NCI-H1930 (cell line): Measurements from ENCODE around the gene RGMA.
A peak's percentile ranks its signal among the peaks of the same experiment; 100 is the strongest.

Experiments used
- DNase-seq, 2 experiments: peaks; one replicate each; lab custom pipeline; 2025; lab: John Stamatoyannopoulos, UW

RGMA gene

GRCh38 chr15:93091465-93091864, 2.5 kb upstream of the RGMA start:
- DNase-seq: no peak

GRCh38 chr15:93089727-93090305, 805 bp upstream of the RGMA start:
- no peak for DNase-seq

GRCh38 chr15:93088200-93088980, 621 bp downstream of the RGMA start:
- no peak for DNase-seq

GRCh38 chr15:93087825-93088199, 1.2 kb downstream of the RGMA start:
- DNase-seq: peak; percentile 21 to 49

DNA sequence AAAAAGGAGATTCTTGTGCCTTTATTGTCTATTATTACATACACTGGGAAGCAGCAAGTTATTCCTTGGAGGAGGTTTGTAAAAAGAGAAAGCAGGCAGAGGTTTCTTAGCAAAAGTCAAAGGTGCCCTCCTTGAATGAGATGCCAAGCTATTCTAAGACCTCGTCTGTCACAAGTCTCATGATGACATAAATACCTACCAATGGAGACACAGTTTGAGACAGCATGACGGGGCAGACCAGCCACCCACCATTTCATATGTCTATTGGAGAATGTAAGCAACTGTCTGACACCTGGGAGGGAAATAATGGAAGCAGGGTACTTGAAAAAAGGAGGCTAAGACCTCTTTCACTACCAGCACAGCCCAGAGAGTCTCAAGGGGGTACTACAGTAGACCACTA, 2.2 kb downstream of the RGMA start:
- DNase-seq: no peak

DNA sequence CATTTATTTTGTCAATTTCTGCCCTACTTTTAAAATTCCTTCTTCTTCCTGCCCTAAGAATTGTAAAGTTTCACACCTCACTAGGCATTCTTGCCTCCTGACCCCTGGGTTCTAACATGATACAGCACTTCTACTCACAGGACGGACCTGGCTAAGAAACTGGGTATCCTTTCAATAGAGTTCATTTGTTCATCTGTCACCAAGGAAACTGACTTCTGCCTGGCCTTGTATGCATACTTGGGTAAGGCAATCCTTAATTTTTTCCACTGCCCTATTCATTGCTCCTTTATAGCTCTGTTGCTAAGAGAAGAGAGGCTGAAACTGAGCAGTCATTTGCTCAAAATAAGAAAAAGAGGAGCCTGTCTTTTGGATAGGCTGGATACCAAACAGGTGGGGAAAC, 3.3 kb downstream of the RGMA start:
- no peak for DNase-seq

GRCh38 chr15:93082861-93083260, 6.2 kb downstream of the RGMA start:
- DNase-seq: no peak

DNA sequence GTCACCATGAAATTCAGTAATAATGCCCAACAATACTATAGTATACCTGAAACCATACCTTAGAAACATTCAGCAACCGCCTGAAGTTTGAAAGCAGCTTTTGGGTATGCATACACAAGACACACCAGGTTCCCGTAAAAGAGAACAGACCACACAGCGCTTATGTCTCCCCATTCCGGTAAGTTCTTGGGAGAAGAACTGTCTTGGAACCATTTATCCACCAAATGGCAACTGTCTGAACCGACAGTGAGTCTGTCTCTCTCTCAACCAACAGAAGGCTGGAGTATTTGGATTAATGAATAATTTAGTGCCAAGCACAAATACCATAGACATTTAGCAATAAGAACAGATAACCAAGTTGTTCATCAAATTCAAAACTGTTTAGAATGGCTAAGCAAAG, 7.6 kb downstream of the RGMA start:
- DNase-seq: no peak

DNA sequence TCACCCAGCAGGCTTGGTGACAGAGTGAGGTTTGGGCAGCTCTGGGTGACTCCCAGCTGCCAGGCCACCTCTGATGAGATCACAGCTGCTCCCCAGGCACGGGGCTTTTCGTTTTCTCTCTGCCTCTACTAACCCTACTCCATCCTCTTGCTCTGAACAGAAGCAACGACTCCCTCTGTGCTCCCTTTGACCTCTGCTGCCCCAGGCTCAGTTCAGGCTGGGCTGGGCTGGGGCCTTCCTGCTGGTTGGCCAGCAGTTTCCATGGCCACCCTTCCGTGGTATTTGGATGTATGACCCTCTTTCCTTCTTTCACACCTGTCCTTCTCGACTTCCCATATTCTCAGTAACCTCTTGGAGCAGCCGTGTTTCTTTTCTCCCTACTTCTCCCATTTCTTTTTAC, 8.6 kb downstream of the RGMA start:
- DNase-seq: no peak

DNA sequence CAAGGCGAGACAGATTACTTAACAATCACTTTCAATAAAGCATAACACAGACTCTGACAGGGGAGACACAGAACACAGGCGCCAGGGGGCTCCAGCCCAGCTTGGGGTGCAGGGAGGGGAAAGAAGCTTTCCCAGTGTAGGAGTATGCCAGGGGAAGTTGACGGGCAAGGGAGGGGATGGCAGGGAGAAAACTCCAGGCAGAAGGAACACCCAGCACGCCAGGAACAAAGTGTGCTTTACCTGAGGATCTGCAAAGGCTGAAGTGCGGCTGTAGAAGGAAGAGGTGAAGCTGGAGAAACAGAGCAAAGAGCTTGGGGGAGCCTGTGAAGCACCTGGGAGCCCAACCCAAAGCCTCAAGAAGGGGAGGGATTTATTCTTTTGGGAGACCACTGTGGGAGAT, 12.1 kb downstream of the RGMA start:
- DNase-seq: no peak

DNA sequence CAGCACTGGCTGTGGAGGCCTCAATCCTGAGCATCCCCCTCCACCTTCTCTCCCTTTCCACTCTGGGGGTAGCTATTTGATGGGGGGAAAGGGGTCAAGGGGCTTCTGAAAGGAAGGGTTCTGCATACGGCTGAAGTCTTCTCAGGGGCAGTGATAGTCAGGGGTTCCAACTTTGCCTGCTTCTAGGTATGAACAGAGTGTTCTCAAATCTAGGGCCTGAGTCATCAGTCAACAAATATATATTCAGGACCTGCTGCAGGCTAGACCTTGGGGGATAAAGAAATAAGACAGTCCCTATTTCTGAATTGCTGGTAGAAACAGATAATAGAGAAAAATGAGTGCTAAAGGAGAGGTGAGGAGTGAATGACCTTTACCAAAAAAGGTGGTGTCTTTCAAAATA, 12.8 kb downstream of the RGMA start:
- no peak for DNase-seq

DNA sequence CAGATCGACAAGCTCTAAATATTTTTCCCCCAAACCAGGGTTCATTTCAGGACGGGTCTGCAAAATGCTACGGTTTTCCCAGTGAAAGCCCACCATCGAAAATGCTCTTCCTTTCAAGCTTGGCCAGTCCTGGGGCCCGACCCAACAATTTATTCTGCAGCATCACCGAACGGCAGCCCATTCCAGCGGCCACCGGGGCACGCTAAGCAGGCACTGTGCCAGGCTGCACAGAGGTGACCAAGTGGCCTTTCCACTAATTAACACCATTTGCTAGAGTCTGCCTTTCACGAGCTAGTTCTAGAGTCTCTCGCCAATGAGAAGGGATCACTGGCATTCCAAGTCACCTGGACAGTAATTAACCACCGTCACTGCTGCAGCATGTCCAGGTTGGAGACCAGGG, 14.4 kb downstream of the RGMA start:
- no peak for DNase-seq

DNA sequence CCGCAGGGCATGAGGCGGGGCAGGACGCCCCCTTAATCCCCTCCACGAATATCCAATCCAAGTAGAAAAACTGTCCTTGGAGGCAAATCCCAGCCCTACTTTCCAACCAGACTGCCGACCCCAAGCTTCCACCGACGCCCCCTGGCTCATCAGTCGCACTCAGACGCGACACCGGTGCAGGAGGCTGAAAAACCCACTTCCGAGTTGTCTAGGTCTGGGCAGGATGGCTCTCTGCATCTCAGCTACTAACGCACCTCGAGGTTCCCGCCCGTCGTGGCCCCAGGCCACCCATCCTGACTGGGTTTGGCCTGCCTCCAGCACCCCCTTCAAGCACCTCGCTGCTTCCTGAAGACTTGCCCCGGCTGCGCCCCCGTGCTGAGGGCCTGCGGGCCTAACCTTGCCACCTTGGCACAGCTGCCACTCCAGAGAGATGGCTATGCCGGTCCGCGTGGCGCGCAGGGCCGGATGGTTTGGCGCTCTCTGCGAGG, 15.5 kb downstream of the RGMA start:
- no peak for DNase-seq

DNA sequence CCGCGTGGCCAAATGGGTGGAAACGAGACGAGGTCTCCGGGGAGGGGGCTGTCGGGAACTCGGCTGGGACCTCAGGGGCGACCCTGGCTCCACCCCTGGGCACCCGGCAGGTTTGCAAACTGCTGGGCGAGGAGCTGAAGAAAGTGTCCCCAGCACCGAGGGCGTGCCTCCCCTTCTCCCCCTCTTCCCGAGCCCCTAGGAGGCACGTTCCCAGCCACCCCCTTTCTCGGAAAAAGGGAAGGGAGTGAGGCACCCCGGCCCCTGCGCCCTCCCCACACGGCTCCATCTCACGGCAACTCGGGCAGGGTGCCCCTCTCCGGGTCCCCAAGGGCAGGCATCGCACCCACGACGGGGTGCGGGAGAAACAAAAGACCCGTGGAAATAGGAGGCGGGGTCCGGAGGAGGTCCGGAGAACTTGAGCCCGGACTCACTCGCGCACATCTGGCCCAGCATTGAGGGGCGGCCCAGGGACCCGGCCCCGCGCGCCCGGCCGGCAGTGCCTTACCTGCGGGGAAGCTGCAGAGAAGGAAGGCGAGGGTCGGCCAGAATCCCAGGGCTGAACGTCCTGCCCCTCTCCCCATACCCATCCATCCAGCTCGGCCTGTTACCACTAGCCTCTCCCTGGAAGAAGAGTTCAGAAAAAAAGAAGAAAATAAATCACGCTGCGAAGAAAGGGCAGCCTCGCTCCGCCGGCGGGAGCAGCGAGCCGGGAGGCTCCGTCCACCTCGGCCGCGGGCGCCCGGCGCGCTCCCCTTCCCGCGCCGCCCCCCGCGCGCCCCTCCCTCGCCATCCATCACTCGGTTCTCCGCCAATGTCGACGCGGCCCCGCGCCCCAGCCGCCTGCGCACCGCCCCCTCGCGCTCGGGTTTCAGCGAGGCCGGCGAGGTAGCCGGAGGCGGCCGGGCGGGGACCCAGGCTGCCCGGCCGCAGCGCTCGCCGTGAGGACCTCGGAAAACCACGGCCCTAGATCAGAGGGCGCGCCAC, 16.3 kb downstream of the RGMA start:
- DNase-seq: peak; percentile 33 to 56

DNA sequence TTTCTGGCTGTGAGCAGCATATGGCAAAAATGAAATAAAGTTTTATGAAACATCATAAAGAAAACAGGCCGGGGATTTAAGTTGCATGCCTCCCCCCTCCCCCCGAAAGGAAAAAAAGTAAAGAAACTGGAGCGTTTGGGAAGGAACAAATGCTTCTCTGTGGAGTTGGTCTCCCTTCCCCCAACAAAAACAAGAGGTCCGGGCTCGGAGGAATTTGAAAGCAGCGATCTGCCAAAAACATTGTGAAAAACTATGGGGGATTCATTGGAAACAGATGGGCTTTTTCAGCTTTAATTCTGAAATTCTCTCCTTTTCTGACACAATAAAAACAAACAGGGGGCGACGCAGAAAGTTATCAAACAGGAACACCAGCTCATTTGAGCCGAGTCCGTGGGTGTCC, 17.0 kb downstream of the RGMA start:
- DNase-seq: no peak

DNA sequence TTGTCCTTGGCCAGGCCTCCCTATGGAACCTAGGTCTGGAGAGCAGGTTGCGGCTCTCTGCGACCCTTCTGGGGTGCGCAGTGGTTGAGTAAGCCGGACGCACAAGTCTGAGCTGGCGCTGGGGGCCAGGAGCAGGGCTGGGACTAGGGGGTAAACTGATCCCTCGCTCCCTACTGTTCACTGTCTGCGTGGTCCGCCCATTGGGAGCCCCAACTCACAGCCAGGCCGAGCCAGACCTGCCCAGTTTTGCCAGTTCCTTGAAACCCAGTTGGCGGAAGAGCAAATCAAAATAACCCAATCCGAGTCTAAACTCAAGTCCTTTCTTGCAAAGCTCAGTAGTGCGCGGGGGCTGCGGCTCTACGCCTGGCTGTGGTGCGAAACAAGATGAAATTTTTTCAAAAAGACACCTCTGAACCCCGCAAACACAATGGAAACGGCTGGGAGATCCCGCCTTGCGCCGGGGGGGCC, 17.5 kb downstream of the RGMA start:
- DNase-seq: no peak

GRCh38 chr15:93070551-93071296, 18.3 kb downstream of the RGMA start:
- DNase-seq: no peak

- no peak for DNase-seq
Observed at GRCh38 chr15:93070132-93070531, 18.9 kb downstream of the RGMA start.

DNA sequence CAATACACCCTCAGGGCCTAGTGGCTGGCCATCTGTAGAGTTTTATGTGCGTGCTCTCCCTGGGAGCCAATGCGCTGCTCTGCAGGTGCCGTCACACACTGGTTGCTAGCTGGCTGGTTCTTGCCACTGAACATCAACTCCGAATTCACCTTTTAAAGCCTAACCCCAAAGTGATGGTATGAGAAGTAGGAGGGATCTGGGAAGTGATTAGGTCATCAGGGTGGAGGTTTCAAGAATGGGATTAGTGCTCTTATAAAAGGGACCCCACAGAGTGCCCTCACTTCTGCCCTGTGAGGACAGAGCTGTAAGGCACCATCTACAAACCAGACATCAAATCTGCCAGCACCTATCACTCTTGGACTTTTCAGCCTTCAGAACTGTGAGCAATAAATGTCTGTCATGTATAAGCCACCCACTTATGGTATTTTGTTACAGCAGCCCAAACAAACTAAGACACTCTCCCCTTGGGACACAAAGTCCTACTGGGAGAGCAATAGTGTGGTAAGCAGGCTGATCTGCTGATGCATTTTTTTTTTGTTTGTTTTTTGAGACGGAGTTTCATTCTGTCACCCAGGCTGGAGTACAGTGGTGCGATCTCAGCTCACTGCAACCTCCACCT, 20.3 kb downstream of the RGMA start:
- DNase-seq: no peak

DNA sequence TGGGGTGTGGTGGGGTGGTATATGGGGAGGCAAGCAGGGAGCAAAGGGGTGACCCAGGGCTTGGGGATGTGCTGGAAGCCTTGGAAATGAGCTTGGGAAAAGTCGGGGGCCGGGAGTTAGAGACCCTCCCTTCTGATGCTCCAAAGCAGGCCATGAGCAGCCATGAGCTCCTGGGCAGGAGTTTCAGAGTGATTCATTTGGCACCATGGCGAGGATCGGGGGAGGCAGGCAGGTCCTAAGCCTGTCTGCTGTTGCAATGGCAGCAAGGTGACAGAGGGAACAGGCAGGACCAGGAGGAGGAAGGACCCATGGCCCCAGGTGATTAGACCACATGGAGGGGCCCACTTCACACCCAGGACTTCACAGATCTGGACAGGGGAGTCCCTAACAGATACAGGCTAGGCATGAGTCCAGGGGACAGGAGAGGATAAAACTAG, 21.3 kb downstream of the RGMA start:
- no peak for DNase-seq
